HTR-8/SVneo (cell line): ENCODE results near the gene ARHGEF17.
A peak's percentile ranks its signal among the peaks of the same experiment; 100 is the strongest.

Source experiments
- DNase-seq: peaks from one replicate; pipeline ENCODE4 v3.0.0; 2011; ENCODE audit warnings: low spot score, mixed read lengths; ENCODE audit not compliant: insufficient read length
- FAIRE-seq: peaks from 2 replicates; lab custom pipeline; 2011; peaks lifted over from hg19 to GRCh38; lab: Jason Lieb, UNC

ARHGEF17 gene

GRCh38 chr11:73291781-73292524, 16.1 kb upstream of the ARHGEF17 start:
- DNase-seq: no peak
- FAIRE-seq: no peak

DNA sequence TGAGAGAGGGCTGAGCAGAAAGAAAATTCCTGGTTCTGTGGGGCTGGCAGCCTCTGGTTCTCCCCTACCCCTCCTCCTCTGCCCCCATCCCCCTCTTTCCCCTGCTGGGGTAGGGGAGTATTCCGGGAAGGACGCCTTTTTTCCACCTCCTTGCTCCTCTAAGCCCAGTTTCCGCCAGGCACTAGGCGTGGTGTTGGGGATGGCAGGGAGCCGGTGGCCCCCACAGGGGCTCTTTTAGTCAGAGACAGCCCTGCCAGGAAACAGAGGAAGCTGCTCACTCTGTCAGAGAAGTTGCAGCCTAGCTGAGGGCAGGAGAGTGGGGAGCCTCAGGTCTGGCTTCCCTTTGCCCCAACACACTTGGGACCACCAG, 15.6 kb upstream of the ARHGEF17 start:
- FAIRE-seq (no peak), DNase-seq (no peak)

GRCh38 chr11:73293356-73293936, 14.6 kb upstream of the ARHGEF17 start:
- DNase-seq: no peak
- no peak for FAIRE-seq

DNA sequence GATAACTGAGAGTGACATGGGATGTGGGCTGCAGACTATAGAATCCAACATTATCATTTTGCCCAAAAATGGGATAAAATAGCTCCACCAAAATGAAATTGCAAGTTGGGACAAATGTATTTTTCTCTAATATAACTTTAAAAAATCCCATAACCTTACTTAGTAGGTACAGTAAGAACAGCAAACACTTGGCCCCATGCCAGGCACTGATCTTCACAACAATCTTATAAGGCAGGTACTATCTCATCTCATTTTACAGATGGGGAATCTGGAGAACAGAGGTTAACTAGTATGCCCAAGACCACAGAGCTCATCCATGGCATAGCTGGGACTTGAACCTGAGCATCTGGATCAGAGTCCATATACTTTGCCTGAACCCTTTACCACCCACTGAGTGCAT, 13.5 kb upstream of the ARHGEF17 start:
- FAIRE-seq: no peak
- no peak for DNase-seq

DNA sequence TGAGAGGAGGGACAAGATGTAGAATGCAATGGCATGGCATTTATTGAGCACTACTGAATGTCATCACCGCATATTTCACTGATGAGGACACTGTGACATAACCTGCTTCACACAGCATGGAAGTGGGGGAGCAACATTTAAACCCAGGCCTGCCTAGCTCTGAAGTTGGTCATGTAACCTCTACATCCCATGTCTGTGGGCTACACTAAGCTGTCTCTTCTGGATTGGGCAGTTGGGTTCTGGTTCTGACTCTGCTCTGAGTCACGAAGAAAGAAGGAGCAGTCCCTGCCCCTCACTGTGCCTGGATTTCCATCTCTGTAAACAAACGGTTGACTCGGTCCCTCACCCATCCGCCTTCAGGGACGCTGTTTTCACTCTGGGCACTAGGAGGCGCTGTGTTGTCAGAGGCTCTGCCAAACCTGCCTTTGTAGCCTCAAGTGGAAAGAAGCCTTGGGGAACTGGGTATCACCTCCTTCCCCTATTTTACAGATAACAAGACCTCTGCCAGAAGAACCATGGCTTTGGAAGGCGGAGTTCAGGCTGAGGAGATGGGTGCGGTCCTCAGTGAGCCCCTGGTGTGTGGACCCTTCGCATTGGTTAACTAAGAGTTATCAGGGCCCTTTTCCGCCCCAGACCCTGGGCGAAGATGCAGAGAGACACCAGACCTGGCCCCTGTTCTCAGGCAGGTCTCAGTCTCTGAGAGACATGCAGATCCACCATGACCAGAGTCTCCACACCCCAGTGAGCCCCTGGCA, 12.7 kb upstream of the ARHGEF17 start:
- FAIRE-seq (peak; percentile 90), DNase-seq (peak; percentile 79)

DNA sequence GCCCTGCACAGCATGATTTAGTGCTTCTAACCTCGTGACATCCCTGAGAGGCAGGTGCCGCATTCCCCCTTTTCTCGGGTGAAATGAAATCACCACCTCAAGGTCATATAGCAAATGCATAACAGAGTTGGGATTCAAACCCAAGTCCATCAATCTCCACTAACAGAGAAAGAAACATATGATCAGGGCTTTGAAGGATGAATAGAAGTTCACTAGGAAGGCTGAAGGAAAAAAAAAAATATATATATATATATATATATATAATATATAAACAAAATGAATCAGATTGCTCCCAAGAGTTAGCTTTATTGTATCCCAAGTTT, 12.1 kb upstream of the ARHGEF17 start:
- DNase-seq (no peak), FAIRE-seq (no peak)

DNA sequence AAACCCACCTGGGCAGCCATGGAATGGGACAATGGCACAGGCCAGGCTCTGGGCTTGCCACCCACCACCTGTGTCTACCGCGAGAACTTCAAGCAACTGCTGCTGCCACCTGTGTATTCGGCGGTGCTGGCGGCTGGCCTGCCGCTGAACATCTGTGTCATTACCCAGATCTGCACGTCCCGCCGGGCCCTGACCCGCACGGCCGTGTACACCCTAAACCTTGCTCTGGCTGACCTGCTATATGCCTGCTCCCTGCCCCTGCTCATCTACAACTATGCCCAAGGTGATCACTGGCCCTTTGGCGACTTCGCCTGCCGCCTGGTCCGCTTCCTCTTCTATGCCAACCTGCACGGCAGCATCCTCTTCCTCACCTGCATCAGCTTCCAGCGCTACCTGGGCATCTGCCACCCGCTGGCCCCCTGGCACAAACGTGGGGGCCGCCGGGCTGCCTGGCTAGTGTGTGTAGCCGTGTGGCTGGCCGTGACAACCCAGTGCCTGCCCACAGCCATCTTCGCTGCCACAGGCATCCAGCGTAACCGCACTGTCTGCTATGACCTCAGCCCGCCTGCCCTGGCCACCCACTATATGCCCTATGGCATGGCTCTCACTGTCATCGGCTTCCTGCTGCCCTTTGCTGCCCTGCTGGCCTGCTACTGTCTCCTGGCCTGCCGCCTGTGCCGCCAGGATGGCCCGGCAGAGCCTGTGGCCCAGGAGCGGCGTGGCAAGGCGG, 11.4 kb upstream of the ARHGEF17 start:
- no peak for DNase-seq
- peak; percentile 58 for FAIRE-seq

- no peak for DNase-seq
- FAIRE-seq: no peak
Measured at GRCh38 chr11:73297231-73297590, 10.9 kb upstream of the ARHGEF17 start.

GRCh38 chr11:73297702-73298101, 10.4 kb upstream of the ARHGEF17 start:
- DNase-seq (no peak), FAIRE-seq (no peak)

GRCh38 chr11:73298233-73298632, 9.8 kb upstream of the ARHGEF17 start:
- DNase-seq (no peak), FAIRE-seq (no peak)

DNA sequence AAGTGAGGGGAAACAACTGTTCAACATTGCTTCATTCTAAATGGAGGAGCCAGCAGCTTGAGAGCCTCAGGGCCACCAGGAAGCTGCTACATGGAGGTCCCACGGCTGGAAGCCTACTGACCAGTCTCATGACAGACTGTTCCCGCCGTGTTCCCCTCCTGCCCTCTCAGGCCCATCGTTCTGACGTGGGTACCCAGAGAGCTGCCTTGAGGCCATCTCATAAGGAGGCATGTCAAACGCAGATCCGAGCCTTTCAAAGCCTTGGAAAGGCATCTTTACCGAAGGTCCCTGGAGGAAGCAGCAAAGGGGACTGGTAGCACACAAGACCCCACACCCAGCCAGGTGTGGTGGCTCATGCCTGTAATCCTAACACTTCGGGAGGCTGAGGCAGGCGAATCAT, 8.3 kb upstream of the ARHGEF17 start:
- DNase-seq: no peak
- no peak for FAIRE-seq

- peak; percentile 44 for FAIRE-seq
- no peak for DNase-seq
Measured at GRCh38 chr11:73306069-73306841, 1.8 kb upstream of the ARHGEF17 start.

DNA sequence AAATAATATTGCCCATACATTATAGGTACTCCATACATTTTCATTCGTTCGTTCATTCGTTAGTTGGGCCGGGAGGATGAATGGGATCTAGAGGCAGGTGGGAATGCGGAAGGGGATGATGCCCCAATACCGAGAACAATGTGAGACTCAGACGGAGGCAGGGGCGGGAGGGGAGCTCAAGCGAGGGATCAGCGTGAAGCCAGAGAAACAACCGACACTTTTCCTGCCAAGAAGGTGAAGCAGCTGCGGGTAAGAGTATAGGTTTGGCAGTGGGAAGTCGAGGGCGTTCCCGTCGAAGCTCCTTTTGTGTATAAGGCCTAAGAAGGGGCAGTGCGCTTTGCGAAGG, 1.1 kb upstream of the ARHGEF17 start:
- no peak for DNase-seq
- FAIRE-seq: peak; percentile 69

GRCh38 chr11:73307323-73308002, 613 bp upstream of the ARHGEF17 start:
- DNase-seq: peak; percentile 98
- FAIRE-seq: peak; percentile 83

DNA sequence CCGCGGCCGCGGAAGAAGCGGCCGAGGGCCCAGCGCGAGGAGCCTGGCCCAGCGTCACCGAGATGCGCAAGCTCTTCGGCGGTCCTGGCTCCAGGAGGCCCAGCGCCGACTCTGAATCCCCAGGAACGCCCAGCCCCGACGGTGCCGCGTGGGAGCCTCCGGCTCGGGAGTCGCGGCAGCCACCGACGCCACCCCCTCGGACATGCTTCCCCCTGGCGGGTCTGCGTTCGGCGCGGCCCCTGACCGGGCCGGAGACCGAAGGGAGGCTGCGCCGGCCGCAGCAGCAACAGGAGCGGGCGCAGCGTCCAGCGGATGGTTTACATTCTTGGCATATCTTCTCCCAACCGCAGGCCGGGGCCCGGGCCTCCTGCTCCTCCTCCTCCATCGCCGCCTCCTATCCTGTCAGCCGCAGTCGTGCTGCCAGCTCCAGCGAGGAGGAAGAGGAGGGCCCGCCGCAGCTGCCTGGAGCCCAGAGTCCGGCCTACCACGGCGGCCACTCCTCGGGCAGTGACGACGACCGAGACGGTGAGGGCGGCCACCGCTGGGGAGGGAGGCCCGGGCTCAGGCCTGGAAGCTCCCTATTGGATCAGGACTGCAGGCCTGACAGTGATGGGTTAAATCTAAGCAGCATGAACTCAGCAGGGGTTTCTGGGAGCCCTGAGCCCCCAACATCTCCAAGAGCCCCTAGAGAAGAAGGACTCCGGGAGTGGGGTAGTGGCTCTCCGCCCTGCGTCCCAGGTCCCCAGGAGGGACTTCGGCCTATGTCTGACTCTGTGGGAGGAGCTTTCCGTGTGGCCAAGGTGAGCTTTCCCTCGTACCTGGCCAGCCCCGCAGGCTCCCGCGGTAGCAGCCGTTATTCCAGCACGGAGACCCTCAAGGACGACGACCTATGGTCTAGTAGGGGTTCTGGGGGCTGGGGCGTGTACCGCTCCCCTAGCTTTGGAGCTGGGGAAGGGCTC, 1.2 kb downstream of the ARHGEF17 start:
- FAIRE-seq: peak; percentile 96
- peak; percentile 91 for DNase-seq

- FAIRE-seq: no peak
- DNase-seq: no peak
Measured at GRCh38 chr11:73310076-73310475, 2.0 kb downstream of the ARHGEF17 start.

- FAIRE-seq (no peak), DNase-seq (no peak)
Measured at GRCh38 chr11:73310661-73311393, 2.8 kb downstream of the ARHGEF17 start.

- DNase-seq (no peak), FAIRE-seq (peak; percentile 60)
Measured at GRCh38 chr11:73311394-73311869, 3.4 kb downstream of the ARHGEF17 start.
